Glomerular visceral epithelial cell (primary cell): ENCODE results near the gene LRIT2.
A peak's percentile ranks its signal among the peaks of the same experiment; 100 is the strongest.
"Not testable (repeated sequence)": the region's sequence is repeated elsewhere in the genome, so short reads cannot be mapped to it uniquely, and the experiment has no call there.

Source experiments
- DNase-seq: peaks from one replicate; pipeline ENCODE4 v3.0.0-alpha.2; 2016; ENCODE audit errors: extremely low spot score

The LRIT2 gene

GRCh38 chr10:84184517-84184916, 40.8 kb downstream of the LRIT2 start:
- DNase-seq, result no peak

GRCh38 chr10:84181631-84182030, 43.7 kb downstream of the LRIT2 start:
- DNase-seq, result no peak

GRCh38 chr10:84180386-84180785, 45.0 kb downstream of the LRIT2 start:
- DNase-seq, result not testable (repeated sequence)

- DNase-seq, result peak; percentile 92
Measured at GRCh38 chr10:84179059-84179710, 46.2 kb downstream of the LRIT2 start.

- no peak for DNase-seq
Measured at GRCh38 chr10:84178160-84178609, 47.2 kb downstream of the LRIT2 start.

- DNase-seq, result no peak
Measured at GRCh38 chr10:84177541-84178141, 47.7 kb downstream of the LRIT2 start.

- DNase-seq, result no peak
Measured at GRCh38 chr10:84176836-84177474, 48.4 kb downstream of the LRIT2 start.

- no peak for DNase-seq
Measured at GRCh38 chr10:84176351-84176750, 49.0 kb downstream of the LRIT2 start.

- no peak for DNase-seq
Measured at GRCh38 chr10:84175436-84175835, 49.9 kb downstream of the LRIT2 start.

- DNase-seq, result no peak
Measured at GRCh38 chr10:84173501-84173929, 51.8 kb downstream of the LRIT2 start, which contains the start of gene GPR15LG. Gene GPR15LG, plus strand, starts transcription at chr10:84173801. Its CDS starts 51 bp downstream, at chr10:84173852.

- DNase-seq, result no peak
Measured at GRCh38 chr10:84172467-84173356, 52.6 kb downstream of the LRIT2 start.

GRCh38 chr10:84171700-84172466, 53.5 kb downstream of the LRIT2 start:
- peak; percentile 90 for DNase-seq

GRCh38 chr10:84171237-84171636, 54.1 kb downstream of the LRIT2 start:
- DNase-seq, result not testable (repeated sequence)
